H9 (cell line): ENCODE measurements around the gene NEURL1. TPM values are rescaled to one million over a fixed set of nuclear protein-coding genes. Genes with fewer than 3 reads are reported as not detected.

Source experiments
- DNase-seq: peaks from one replicate; pipeline ENCODE4 v3.0.0-alpha.2; 2017
- H2AFZ ChIP-seq: one replicate; pipeline ENCODE4 v1.6.1; 2013; ENCODE audit warnings: mild to moderate bottlenecking, low read length, control low read depth, moderate library complexity
- H2AK5ac ChIP-seq: 2 replicates; pipeline ENCODE4 v1.6.1; 2013; ENCODE audit warnings: low read length, control low read depth, mixed read lengths; ENCODE audit not compliant: insufficient read length
- H2BK120ac ChIP-seq: one replicate; pipeline ENCODE4 v1.6.1; 2013; ENCODE audit warnings: low read depth, mild to moderate bottlenecking, low read length, control low read depth, inconsistent platforms; ENCODE audit not compliant: poor library complexity, severe bottlenecking
- H2BK12ac ChIP-seq: 2 replicates; pipeline ENCODE4 v1.6.1; 2013; ENCODE audit warnings: low read length, control low read depth, mixed read lengths, low read depth; ENCODE audit not compliant: insufficient read length
- H2BK15ac ChIP-seq: 2 replicates; pipeline ENCODE4 v1.6.1; 2013; ENCODE audit warnings: low read depth, low read length, control low read depth
- H2BK20ac ChIP-seq: one replicate; pipeline ENCODE4 v1.6.1; 2013; ENCODE audit warnings: low read depth, mild to moderate bottlenecking, low read length, control low read depth, inconsistent platforms; ENCODE audit not compliant: poor library complexity, severe bottlenecking
- H2BK5ac ChIP-seq: 2 replicates; pipeline ENCODE4 v1.6.1; 2013; ENCODE audit warnings: low read length, control low read depth, mixed read lengths; ENCODE audit not compliant: insufficient read length
- H3K14ac ChIP-seq: 2 replicates; pipeline ENCODE4 v1.6.1; 2013; ENCODE audit warnings: low read length, control low read depth; ENCODE audit not compliant: insufficient read depth
- H3K18ac ChIP-seq: 2 replicates; pipeline ENCODE4 v1.6.1; 2013; ENCODE audit warnings: low read depth, mild to moderate bottlenecking, mixed read lengths, low read length, control low read depth; ENCODE audit not compliant: insufficient read length
- H3K23ac ChIP-seq: 2 replicates; pipeline ENCODE4 v1.6.1; 2013; ENCODE audit warnings: low read length, control low read depth, mixed read lengths, low read depth; ENCODE audit not compliant: insufficient read length
- H3K23me2 ChIP-seq: 2 replicates; pipeline ENCODE4 v1.6.1; 2013; ENCODE audit warnings: low read depth, mild to moderate bottlenecking, mixed read lengths, low read length, control low read depth; ENCODE audit not compliant: insufficient read length, poor library complexity, severe bottlenecking
- H3K27ac ChIP-seq: 2 replicates; pipeline ENCODE4 v1.5.1; 2013; ENCODE audit warnings: low read length, control low read depth, mixed read lengths, low read depth; ENCODE audit not compliant: insufficient read length
- H3K27me3 ChIP-seq: 2 replicates; pipeline ENCODE4 v1.6.1; 2013; ENCODE audit warnings: low read length, control low read depth, inconsistent platforms; ENCODE audit not compliant: insufficient read depth
- H3K4ac ChIP-seq: 2 replicates; pipeline ENCODE4 v1.6.1; 2013; ENCODE audit warnings: low read depth, mild to moderate bottlenecking, control low read depth, inconsistent platforms, low read length, moderate library complexity
- H3K4me1 ChIP-seq: 2 replicates; pipeline ENCODE4 v1.6.1; 2013; ENCODE audit warnings: low read length, control low read depth, inconsistent platforms; ENCODE audit not compliant: insufficient read depth
- H3K4me2 ChIP-seq: 2 replicates; pipeline ENCODE4 v1.6.1; 2013; ENCODE audit warnings: low read length, control low read depth, mixed read lengths; ENCODE audit not compliant: insufficient read length, insufficient read depth
- H3K56ac ChIP-seq: 2 replicates; pipeline ENCODE4 v1.6.1; 2013; ENCODE audit warnings: low read depth, mild to moderate bottlenecking, mixed read lengths, low read length, control low read depth; ENCODE audit not compliant: insufficient read length
- H3K79me1 ChIP-seq: 2 replicates; pipeline ENCODE4 v1.6.1; 2013; ENCODE audit warnings: low read depth, mild to moderate bottlenecking, moderate library complexity, low read length, control low read depth, inconsistent platforms; ENCODE audit not compliant: insufficient read depth, poor library complexity, severe bottlenecking
- H3K79me2 ChIP-seq: 2 replicates; pipeline ENCODE4 v1.6.1; 2013; ENCODE audit warnings: low read length, control low read depth, inconsistent platforms; ENCODE audit not compliant: insufficient read depth
- H3K9ac ChIP-seq: 2 replicates; pipeline ENCODE4 v1.6.1; 2013; ENCODE audit warnings: low read length, control low read depth, mixed read lengths; ENCODE audit not compliant: insufficient read length; ENCODE audit errors: extremely low read depth
- H3K9me3 ChIP-seq: one replicate; pipeline ENCODE4 v1.6.1; 2013; ENCODE audit warnings: low read depth, low read length, inconsistent platforms; ENCODE audit not compliant: control insufficient read depth
- H3T11ph ChIP-seq: one replicate; pipeline ENCODE4 v1.6.1; 2013; ENCODE audit warnings: mild to moderate bottlenecking, low read length, control low read depth, inconsistent platforms
- H4K20me1 ChIP-seq: one replicate; pipeline ENCODE4 v1.6.1; 2013; ENCODE audit not compliant: control insufficient read depth, insufficient read length, insufficient read depth
- H4K5ac ChIP-seq: 2 replicates; pipeline ENCODE4 v1.6.1; 2013; ENCODE audit warnings: low read depth, mild to moderate bottlenecking, mixed read lengths, low read length, control low read depth; ENCODE audit not compliant: insufficient read length
- H4K8ac ChIP-seq: replicated peaks from 2 replicates; pipeline ENCODE4 v1.6.1; 2013; ENCODE audit warnings: low read length, control low read depth, mixed read lengths, low read depth; ENCODE audit not compliant: insufficient read length
- H4K91ac ChIP-seq: 2 replicates; pipeline ENCODE4 v1.6.1; 2013; ENCODE audit warnings: low read depth, mild to moderate bottlenecking, moderate library complexity, mixed read lengths, low read length, control low read depth; ENCODE audit not compliant: insufficient read length
- H3K27ac Mint-ChIP-seq, 3 experiments: 2 replicates in 2 of 3; 3 replicates in 1 of 3; pipeline ENCODE4 v1.8.0; 2020 to 2021; ENCODE audit warnings: mixed read lengths in 3 of 3, mild to moderate bottlenecking in 1 of 3, moderate library complexity in 1 of 3
- H3K27me3 Mint-ChIP-seq: 2 replicates; pipeline ENCODE4 v1.8.0; 2021; ENCODE audit warnings: low read depth, mild to moderate bottlenecking, moderate library complexity, mixed read lengths
- H3K36me3 Mint-ChIP-seq, 3 experiments: 2 replicates in 2 of 3; 3 replicates in 1 of 3; pipeline ENCODE4 v1.8.0; 2020 to 2021; ENCODE audit warnings: low read depth in 3 of 3, mixed read lengths in 3 of 3; ENCODE audit not compliant: insufficient read depth in 1 of 3
- H3K4me1 Mint-ChIP-seq, 2 experiments: 2 replicates each; pipeline ENCODE4 v1.8.0; 2020; ENCODE audit warnings: mixed read lengths in 2 of 2
- H3K4me3 Mint-ChIP-seq, 2 experiments: 2 replicates in 1 of 2; 3 replicates in 1 of 2; pipeline ENCODE4 v1.8.0; 2020 to 2021; ENCODE audit warnings: mild to moderate bottlenecking in 2 of 2, mixed read lengths in 2 of 2, moderate library complexity in 1 of 2
- H3K9me3 Mint-ChIP-seq, 2 experiments: 2 replicates in 1 of 2; 3 replicates in 1 of 2; pipeline ENCODE4 v1.8.0; 2020; ENCODE audit warnings: mild to moderate bottlenecking in 2 of 2, mixed read lengths in 2 of 2, moderate library complexity in 1 of 2
- total RNA-seq: library from RNA; stranded (reverse); gene quantifications from 2 replicates; pipeline ENCODE4 v1.2.1, GENCODE V29; 2021
- TF ChIP-seq, protein P1 (sequence below): fragments of 200-600 bp; sonication (generic); conservative IDR thresholded peaks from 3 replicates; pipeline ENCODE4 v1.8.0; 2021; ENCODE audit warnings: antibody characterized with exemption, mild to moderate bottlenecking

NEURL1 gene
- total RNA-seq, 1 experiment from 2014 or later: 1.2 TPM

DNA sequence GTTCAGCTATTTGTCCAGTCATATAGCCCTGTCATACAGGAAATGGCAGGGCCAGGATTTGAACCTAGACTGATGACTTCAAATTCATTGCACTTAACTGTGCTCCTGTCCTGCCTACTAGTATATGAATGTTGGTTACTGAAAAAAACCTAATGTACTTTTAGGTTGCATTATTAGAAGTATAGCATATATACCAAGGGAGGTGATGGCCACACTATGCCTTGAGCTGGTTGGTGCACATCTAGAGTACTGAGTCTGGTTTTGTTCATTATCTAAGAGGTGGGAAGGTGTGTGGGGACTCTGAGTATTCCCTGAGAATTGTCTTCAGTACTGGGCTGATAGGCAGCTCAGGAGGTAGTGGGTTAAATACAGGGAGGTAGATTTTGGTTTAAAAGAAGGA lies 88.0 kb downstream of the NEURL1 start:
- no peak overlapping the region for H3K9ac ChIP-seq
- Mint-ChIP-seq H3K27ac (no peak overlapping the region), H3K4me1 (no peaks in the 10 kb centered on the region), H3K9me3 (peaks cover 0 to 2% of the 10 kb centered on the region in 2 experiments; a peak in 1 of 5 replicates), H3K36me3 (no peaks in the 10 kb centered on the region), H3K4me3 (no peak overlapping the region), H3K27me3 (peaks cover 1% of the 10 kb centered on the region; the same call in 1 of the 2 replicates)
- no peak overlapping the region for H2BK12ac ChIP-seq
- H4K8ac ChIP-seq: no peak overlapping the region
- no peak overlapping the region for H4K91ac ChIP-seq
- no peak overlapping the region for H3K23ac ChIP-seq
- no peak overlapping the region for H2BK120ac ChIP-seq
- H4K5ac ChIP-seq: no peak overlapping the region
- no peak overlapping the region for H3K27ac ChIP-seq
- no peaks in the 10 kb centered on the region for H3K79me1 ChIP-seq
- no peaks in the 10 kb centered on the region for H3K4me1 ChIP-seq
- H3K14ac ChIP-seq: no peak overlapping the region
- no peaks in the 10 kb centered on the region for H3K9me3 ChIP-seq
- H3K4ac ChIP-seq: no peak overlapping the region
- H3K18ac ChIP-seq: no peak overlapping the region
- no peaks in the 10 kb centered on the region for H4K20me1 ChIP-seq
- H3K4me2 ChIP-seq: no peak overlapping the region
- H2BK15ac ChIP-seq: no peak overlapping the region
- H3T11ph ChIP-seq: no peak overlapping the region
- H2BK20ac ChIP-seq: no peak overlapping the region
- no peaks in the 10 kb centered on the region for H3K79me2 ChIP-seq
- H2BK5ac ChIP-seq: no peak overlapping the region
- no peak overlapping the region for H2AFZ ChIP-seq
- TF ChIP-seq, protein P1, sequence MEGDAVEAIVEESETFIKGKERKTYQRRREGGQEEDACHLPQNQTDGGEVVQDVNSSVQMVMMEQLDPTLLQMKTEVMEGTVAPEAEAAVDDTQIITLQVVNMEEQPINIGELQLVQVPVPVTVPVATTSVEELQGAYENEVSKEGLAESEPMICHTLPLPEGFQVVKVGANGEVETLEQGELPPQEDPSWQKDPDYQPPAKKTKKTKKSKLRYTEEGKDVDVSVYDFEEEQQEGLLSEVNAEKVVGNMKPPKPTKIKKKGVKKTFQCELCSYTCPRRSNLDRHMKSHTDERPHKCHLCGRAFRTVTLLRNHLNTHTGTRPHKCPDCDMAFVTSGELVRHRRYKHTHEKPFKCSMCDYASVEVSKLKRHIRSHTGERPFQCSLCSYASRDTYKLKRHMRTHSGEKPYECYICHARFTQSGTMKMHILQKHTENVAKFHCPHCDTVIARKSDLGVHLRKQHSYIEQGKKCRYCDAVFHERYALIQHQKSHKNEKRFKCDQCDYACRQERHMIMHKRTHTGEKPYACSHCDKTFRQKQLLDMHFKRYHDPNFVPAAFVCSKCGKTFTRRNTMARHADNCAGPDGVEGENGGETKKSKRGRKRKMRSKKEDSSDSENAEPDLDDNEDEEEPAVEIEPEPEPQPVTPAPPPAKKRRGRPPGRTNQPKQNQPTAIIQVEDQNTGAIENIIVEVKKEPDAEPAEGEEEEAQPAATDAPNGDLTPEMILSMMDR: no peak
- H3K27me3 ChIP-seq: no peaks in the 10 kb centered on the region
- H3K56ac ChIP-seq: no peak overlapping the region
- DNase-seq: no peak
- no peak overlapping the region for H2AK5ac ChIP-seq
- H3K23me2 ChIP-seq: no peaks in the 10 kb centered on the region
